WI38 (cell line): ENCODE data around the gene HBP1.

Experiments used
- H3K4me3 ChIP-seq: 2 replicates; pipeline ENCODE4 v1.5.1; 2011; ENCODE audit warnings: low read depth, mild to moderate bottlenecking, control low read depth, low read length
- TF ChIP-seq, protein P1 (sequence below): IDR thresholded peaks from 2 replicates; pipeline ENCODE4 v1.5.1; 2012; ENCODE audit warnings: low read depth, mild to moderate bottlenecking, control low read depth, low read length

The HBP1 gene

DNA sequence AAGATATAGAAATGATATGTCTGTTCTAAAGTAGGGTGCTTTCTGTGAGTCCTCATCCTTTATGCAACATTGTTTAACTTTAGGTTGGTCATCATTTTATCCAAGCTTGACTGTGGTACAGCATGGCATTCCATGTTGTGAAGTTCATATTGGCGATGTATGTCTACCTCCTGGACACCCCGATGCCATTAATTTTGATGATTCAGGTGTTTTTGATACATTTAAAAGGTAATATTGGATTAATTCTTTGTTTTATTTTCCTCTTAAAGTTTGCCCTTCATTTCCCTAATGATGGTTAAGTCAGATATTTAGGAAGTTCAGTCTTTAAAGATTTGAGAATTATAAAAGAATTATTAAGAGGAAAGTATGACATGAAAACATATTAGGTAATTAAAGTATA lies 21.3 kb downstream of the HBP1 start:
- no peak overlapping the region for H3K4me3 ChIP-seq
- TF ChIP-seq, protein P1, sequence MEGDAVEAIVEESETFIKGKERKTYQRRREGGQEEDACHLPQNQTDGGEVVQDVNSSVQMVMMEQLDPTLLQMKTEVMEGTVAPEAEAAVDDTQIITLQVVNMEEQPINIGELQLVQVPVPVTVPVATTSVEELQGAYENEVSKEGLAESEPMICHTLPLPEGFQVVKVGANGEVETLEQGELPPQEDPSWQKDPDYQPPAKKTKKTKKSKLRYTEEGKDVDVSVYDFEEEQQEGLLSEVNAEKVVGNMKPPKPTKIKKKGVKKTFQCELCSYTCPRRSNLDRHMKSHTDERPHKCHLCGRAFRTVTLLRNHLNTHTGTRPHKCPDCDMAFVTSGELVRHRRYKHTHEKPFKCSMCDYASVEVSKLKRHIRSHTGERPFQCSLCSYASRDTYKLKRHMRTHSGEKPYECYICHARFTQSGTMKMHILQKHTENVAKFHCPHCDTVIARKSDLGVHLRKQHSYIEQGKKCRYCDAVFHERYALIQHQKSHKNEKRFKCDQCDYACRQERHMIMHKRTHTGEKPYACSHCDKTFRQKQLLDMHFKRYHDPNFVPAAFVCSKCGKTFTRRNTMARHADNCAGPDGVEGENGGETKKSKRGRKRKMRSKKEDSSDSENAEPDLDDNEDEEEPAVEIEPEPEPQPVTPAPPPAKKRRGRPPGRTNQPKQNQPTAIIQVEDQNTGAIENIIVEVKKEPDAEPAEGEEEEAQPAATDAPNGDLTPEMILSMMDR: no peak

DNA sequence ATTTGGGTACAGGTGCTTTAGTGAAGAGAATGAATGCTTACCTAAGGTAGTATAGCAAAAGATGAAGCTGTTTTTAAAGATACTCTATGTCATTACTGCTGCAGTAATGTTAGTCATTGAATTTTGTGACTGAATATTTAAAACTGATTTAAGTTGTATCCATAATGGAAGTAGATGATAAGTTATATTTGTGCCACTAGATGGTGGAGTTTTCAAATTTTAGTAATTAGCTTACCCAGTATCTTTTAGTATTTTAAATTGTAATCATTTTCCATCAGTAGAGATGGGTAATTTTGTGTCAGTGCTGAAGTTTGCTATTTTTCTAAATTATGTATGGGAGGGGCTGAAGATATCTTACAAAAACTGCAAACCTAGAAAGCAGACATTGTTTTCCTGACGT lies 25.2 kb downstream of the HBP1 start:
- no peak overlapping the region for H3K4me3 ChIP-seq
- TF ChIP-seq, protein P1: no peak

DNA sequence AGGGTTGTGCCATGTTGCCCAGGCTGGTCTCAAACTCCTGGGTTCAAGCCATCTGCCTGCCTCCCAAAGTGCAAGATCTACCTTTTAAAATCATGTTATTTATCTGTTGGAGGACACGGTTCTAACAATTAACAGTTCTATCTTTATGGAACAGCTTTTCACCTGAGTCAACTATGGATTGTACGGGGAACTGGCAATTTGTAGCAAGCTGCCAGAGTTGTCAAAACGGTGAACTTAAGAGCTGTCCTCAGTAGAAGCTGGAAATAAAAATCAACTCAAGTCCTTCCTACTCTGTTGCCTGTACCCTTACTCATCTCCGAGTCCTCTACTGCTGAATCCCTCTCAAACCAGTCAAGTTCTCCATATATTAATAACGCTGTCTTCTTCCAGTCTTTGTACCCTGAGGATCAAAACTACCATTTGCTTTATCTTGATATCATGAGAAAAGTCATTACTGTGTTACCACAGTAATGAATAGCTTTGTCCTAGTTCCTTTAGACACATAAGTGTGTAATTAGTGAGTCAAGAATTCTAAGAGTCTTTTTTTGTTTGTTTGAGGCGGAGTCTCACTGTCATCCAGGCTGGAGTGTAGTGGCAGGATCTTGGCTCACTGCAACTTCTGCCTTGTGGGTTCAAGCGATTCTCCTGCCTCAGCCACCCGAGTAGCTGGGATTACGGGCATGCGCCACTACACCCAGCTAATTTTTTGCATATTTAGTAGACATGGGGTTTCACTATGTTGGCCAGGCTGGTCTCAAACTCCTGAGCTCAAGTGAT lies 28.2 kb downstream of the HBP1 start:
- TF ChIP-seq, protein P1: no peak
- no peak overlapping the region for H3K4me3 ChIP-seq

DNA sequence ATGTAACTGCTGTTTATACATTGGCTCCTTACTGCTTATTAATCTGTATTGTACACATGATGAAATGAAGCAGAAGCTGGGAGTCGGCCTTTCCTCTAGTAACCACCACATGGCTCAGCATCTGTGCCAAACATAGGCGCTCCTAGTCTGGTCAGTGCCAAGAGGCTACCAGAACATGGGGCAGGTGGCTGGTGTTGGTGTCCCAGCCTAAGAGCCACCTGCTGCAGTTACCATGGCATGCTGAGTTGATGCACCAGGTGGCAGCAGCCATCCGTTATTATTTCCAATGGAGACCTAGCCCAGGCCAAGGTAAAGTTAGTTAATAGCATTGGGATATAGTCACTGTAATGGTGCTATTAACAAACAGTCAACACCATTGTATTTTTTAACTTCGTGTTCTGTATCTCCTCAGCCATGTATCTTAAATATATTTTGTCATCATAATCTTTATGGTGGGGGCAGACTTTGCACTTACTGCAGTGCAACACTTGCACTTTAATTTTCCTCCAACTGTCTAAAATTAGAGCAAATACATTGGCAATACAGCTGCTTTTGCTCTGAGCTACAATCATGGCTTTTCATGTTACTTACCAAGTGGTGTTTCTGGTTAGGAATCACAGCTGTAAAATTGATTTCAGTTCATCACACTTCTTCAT lies 33.1 kb downstream of the HBP1 start:
- TF ChIP-seq, protein P1: peak; percentile 36

DNA sequence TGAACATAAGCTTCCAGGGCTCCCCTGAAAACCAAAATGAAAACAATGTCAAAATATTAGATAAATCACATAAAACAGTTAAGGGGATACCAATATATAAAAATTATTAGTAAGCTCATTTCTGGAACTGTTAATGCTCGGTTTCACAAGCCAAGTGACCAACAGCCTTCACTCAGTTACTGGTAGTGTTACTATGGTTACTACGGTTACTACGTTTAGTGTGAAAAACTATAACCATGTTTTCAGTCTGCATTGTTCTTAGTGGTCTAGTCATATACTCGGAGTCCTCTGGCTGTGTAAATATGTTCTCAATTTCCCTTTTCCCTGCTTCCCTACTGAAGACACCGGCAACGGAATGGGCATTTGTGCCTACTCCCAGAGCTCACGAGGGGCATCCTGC lies 34.8 kb downstream of the HBP1 start:
- TF ChIP-seq, protein P1: no peak
- no peak overlapping the region for H3K4me3 ChIP-seq

More for the DNA sequence above, 33.1 kb downstream of the HBP1 start:
- H3K4me3 ChIP-seq: no peak overlapping the region

DNA sequence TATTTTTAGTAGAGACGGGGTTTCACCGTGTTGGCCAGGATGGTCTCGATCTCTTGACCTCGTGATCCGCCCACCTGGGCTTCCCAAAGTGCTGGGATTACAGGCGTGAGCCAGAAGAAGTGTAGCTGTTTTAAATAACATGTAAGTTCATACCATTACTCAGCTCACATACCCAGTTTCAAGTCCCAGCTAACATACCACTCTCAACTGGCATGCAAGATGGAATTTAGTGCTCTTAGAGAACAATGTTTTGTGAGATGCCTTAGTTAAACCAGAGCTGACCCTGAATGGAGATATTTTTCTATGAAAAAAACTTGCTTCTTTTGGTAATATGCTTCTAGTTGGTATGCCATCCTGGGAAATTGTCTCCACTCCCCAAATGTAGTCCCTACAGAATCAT lies 37.3 kb downstream of the HBP1 start:
- H3K4me3 ChIP-seq: no peak overlapping the region
- TF ChIP-seq, protein P1: no peak

DNA sequence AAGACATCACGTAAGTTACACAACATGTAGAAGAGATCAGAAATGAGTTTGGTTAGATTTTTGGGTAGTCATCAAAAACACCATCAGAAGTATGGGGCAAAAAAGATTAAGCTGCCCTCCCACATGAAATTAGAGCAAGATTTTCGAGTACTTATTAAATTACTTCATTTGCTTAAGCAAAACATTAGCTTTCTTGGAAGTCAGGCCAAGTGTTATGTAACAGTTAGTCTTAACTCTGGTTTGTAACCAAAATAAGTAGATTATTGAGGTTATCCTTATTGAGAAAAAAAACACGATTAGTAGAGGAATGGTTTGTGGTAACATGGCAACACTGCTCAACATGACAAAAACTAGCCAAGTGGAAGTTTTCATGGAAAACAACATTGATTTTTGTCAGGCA lies 37.9 kb downstream of the HBP1 start:
- TF ChIP-seq, protein P1: no peak
- no peak overlapping the region for H3K4me3 ChIP-seq
